Gastroesophageal sphincter (tissue), 3 donors: ENCODE data around the gene TAGLN3.

Experiments used
- CTCF ChIP-seq, 4 experiments: fragments of 200-600 bp in 2 of 4; fragments of 450-650 bp in 2 of 4; sonication (generic) in 1 of 4; IDR thresholded peaks; one replicate each; pipeline ENCODE4 v1.5.1; 2017 to 2019; ENCODE audit warnings: antibody characterized with exemption in 4 of 4, mild to moderate bottlenecking in 2 of 4, moderate library complexity in 2 of 4
- EP300 ChIP-seq: sonication (generic); formaldehyde crosslinking; IDR thresholded peaks from one replicate; pipeline ENCODE4 v1.6.1; 2017; ENCODE audit warnings: antibody characterized with exemption, mild to moderate bottlenecking
- POLR2A ChIP-seq, 2 donors: fragments of 450-650 bp; IDR thresholded peaks; one replicate each; pipeline ENCODE4 v1.6.1; 2017; ENCODE audit warnings: antibody characterized with exemption in 2 of 2, mild to moderate bottlenecking in 2 of 2, moderate library complexity in 1 of 2

- no peak for TF ChIP-seq CTCF (IDR thresholded peaks at IDR 0.05)
- TF ChIP-seq POLR2A (IDR thresholded peaks at IDR 0.05): no peak
- TF ChIP-seq EP300: no peak
These were observed 28.4 kb downstream of the TAGLN3 start for GRCh38 chr3:112027142-112027541.
